Osteocyte (in vitro differentiated cells): ENCODE data around the gene DENND4B. TPM values are rescaled to one million over a fixed set of nuclear protein-coding genes. Genes with fewer than 3 reads are reported as not detected.

Source experiments
- DNase-seq: peaks from one replicate; pipeline ENCODE4 v3.0.0; 2021; ENCODE audit warnings: mixed read lengths; ENCODE audit not compliant: unreplicated experiment; ENCODE audit errors: extremely low spot score
- H3K27ac Mint-ChIP-seq: one replicate; pipeline ENCODE4 v1.8.0; 2021; ENCODE audit warnings: mild to moderate bottlenecking, mixed read lengths; ENCODE audit not compliant: unreplicated experiment
- H3K27me3 Mint-ChIP-seq: one replicate; pipeline ENCODE4 v1.8.0; 2021; ENCODE audit warnings: mixed read lengths; ENCODE audit not compliant: unreplicated experiment
- H3K36me3 Mint-ChIP-seq: one replicate; pipeline ENCODE4 v1.8.0; 2021; ENCODE audit warnings: mixed read lengths; ENCODE audit not compliant: unreplicated experiment
- H3K4me1 Mint-ChIP-seq: one replicate; pipeline ENCODE4 v1.8.0; 2021; ENCODE audit warnings: mixed read lengths; ENCODE audit not compliant: unreplicated experiment
- H3K4me3 Mint-ChIP-seq: one replicate; pipeline ENCODE4 v1.8.0; 2021; ENCODE audit warnings: mild to moderate bottlenecking, moderate library complexity, mixed read lengths; ENCODE audit not compliant: unreplicated experiment
- H3K9me3 Mint-ChIP-seq: one replicate; pipeline ENCODE4 v1.8.0; 2021; ENCODE audit warnings: mixed read lengths; ENCODE audit not compliant: unreplicated experiment
- microRNA-seq: library from miRNA; unstranded; fragments of <30 nt; microRNA quantifications from one replicate; pipeline ENCODE4 v1.1.0, GENCODE V29; 2020; ENCODE audit not compliant: unreplicated experiment
- total RNA-seq: library from RNA; stranded (reverse); gene quantifications from 2 replicates; pipeline ENCODE4 v1.2.1, GENCODE V29; 2021
- TF ChIP-seq, protein P1 (sequence below): fragments of 200-600 bp; sonication (generic); IDR thresholded peaks from 2 replicates; pipeline ENCODE4 v1.5.0; 2021; ENCODE audit warnings: antibody characterized with exemption, mild to moderate bottlenecking, moderate library complexity

The DENND4B gene
- total RNA-seq, 1 donor from 2014 or later, result 53.1 TPM

DNA sequence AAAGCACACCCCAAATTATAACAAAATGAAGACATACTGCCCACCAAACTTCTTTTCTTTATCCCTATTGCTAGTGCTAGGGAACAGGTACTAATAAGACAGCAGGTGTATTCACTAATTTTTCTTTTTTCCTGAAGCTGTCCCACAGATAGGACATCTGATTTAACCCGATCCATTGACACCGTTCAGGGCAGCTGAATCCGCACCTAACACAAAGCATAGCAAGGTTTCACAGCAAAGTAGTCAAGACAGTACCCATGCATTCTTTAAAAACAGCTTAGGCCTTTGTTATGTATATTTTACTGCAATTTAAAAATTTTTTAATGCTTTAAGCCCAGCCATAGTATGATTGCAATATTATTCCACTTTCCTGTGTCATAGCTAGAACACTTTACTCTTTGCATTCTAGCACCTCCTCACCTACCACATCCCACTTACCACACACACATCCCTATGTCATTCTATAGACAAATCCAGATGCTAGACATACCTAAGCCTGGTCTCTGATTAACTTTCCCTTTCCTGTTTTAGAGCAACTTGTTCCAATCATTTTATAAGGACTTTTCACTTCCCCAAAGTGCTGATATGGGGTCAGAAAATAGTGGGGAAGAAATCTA lies 64.1 kb downstream of the DENND4B start:
- no peaks in the 10 kb centered on the region for H3K36me3 Mint-ChIP-seq
- H3K4me1 Mint-ChIP-seq, result peaks cover 8% of the 10 kb centered on the region
- DNase-seq, result no peak
- TF ChIP-seq, protein P1, sequence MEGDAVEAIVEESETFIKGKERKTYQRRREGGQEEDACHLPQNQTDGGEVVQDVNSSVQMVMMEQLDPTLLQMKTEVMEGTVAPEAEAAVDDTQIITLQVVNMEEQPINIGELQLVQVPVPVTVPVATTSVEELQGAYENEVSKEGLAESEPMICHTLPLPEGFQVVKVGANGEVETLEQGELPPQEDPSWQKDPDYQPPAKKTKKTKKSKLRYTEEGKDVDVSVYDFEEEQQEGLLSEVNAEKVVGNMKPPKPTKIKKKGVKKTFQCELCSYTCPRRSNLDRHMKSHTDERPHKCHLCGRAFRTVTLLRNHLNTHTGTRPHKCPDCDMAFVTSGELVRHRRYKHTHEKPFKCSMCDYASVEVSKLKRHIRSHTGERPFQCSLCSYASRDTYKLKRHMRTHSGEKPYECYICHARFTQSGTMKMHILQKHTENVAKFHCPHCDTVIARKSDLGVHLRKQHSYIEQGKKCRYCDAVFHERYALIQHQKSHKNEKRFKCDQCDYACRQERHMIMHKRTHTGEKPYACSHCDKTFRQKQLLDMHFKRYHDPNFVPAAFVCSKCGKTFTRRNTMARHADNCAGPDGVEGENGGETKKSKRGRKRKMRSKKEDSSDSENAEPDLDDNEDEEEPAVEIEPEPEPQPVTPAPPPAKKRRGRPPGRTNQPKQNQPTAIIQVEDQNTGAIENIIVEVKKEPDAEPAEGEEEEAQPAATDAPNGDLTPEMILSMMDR, result no peak
- no peaks in the 10 kb centered on the region for H3K9me3 Mint-ChIP-seq
- no peak overlapping the region for H3K27ac Mint-ChIP-seq
- H3K4me3 Mint-ChIP-seq, result no peak overlapping the region
- H3K27me3 Mint-ChIP-seq, result no peaks in the 10 kb centered on the region

DNA sequence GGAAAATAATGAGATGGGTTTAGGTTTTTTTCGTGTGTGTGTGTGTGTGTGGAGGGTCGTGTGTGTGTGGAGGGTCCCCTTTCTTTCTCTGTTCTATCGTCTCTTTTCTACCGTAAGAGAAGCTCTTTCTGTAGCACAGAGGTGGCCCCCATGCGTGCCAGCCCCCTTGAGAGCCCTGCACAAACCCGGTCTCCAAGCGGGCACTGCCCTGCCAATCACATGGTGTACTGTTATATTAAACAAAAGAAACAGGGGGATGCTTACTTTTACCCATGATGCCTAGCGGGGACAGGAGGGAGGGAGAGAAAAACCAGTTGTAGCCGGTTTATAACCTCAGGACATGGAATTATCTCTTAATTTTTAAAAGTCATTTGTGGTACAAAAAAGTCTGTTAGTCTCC lies 64.8 kb downstream of the DENND4B start:
- Mint-ChIP-seq H3K36me3 (no peaks in the 10 kb centered on the region), H3K27ac (no peak overlapping the region), H3K4me3 (no peak overlapping the region), H3K9me3 (no peaks in the 10 kb centered on the region), H3K27me3 (no peaks in the 10 kb centered on the region), H3K4me1 (peaks cover 6% of the 10 kb centered on the region)
- DNase-seq, result no peak
- TF ChIP-seq, protein P1, result no peak

DNA sequence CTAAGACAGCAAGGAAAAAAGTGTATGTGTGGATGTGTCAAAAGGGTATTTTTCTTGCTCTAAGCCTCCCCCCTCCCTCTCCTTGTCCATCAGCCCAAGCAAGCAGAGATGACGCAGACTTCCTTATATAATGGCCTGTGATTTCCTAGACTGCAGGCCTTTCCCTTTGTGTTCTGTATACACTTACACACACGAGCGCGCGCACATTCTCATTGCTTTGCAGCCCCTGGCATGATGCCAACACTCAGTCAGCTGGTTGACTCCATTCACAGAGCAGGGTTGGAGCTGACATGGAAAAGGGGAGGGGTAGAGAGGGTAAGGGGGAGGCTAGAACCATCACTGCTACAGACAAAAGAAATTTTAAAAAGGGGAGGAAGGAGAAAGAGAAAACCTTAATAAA lies 65.6 kb downstream of the DENND4B start:
- Mint-ChIP-seq H3K4me1 (peaks cover 5% of the 10 kb centered on the region), H3K9me3 (no peaks in the 10 kb centered on the region), H3K4me3 (no peak overlapping the region), H3K27me3 (no peaks in the 10 kb centered on the region), H3K27ac (no peak overlapping the region), H3K36me3 (no peaks in the 10 kb centered on the region)
- TF ChIP-seq, protein P1, result no peak
- DNase-seq, result peak; percentile 95

DNA sequence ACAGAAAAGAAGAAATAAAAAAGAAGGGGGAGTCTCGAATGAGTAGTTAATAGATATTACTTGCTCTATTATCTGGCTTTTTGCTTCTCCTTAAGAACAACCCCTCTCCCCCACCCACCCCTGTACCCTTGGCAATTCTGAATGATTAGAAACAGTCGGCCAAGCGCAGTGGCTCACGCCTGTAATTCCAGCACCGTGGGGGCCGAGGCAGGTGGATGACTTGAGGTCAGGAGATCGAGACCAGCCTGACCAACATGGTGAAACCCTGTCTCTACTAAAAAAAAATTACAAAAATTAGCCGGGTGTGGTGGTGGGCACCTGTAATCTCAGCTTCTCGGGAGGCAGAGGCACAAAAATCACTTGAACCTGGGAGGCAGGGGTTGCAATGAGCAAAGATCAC lies 66.5 kb downstream of the DENND4B start:
- Mint-ChIP-seq H3K4me1 (peaks cover 7% of the 10 kb centered on the region), H3K27me3 (no peaks in the 10 kb centered on the region), H3K27ac (no peak overlapping the region), H3K36me3 (peaks cover 5% of the 10 kb centered on the region), H3K9me3 (no peaks in the 10 kb centered on the region), H3K4me3 (no peak overlapping the region)
- TF ChIP-seq, protein P1, result no peak
- DNase-seq, result peak; percentile 68

Small RNA genes lying within 50 kb of the gene (microRNA-seq; reads per million reads assigned to microRNA genes)
- not detected for gene MIR6737

Other genes with a start within 250 kb of the DENND4B start
- gene INTS3, start 218.7 kb downstream of the DENND4B start, total RNA-seq, result 62.7 and 65.9 TPM in 2 replicates
- gene SLC27A3, start 171.3 kb downstream of the DENND4B start, total RNA-seq, result 9.9 and 11.9 TPM in 2 replicates
- gene GATAD2B, start 23.7 kb downstream of the DENND4B start, total RNA-seq, result 63.2 and 66.7 TPM in 2 replicates
- 29.4 and 41.9 TPM in 2 replicates for gene CRTC2, start 11.9 kb upstream of the DENND4B start, total RNA-seq
- 93.2 and 95.3 TPM in 2 replicates for gene SLC39A1, start 16.8 kb upstream of the DENND4B start, total RNA-seq
- gene CREB3L4, start 21.2 kb upstream of the DENND4B start, total RNA-seq, result 9.3 and 11.1 TPM in 2 replicates
- gene JTB, start 31.0 kb upstream of the DENND4B start, total RNA-seq, result 138 and 143 TPM in 2 replicates
- 153 and 162 TPM in 2 replicates for gene RAB13, start 39.6 kb upstream of the DENND4B start, total RNA-seq
- gene RPS27, start 44.0 kb upstream of the DENND4B start, total RNA-seq, result 1,646 and 1,797 TPM in 2 replicates
- gene NUP210L, start 208.4 kb upstream of the DENND4B start, total RNA-seq, result not detected in 2 replicates
- 194 TPM in 2 replicates for gene TPM3, start 245.4 kb upstream of the DENND4B start, total RNA-seq